ENCODE data around the gene ADARB1. TPM values are rescaled to one million over a fixed set of nuclear protein-coding genes. Genes with fewer than 3 reads are reported as not detected.

ADARB1 gene
- total and polyA plus RNA-seq, 8 donors, result 23.8 to 53.4 (median 30.2) TPM

DNA sequence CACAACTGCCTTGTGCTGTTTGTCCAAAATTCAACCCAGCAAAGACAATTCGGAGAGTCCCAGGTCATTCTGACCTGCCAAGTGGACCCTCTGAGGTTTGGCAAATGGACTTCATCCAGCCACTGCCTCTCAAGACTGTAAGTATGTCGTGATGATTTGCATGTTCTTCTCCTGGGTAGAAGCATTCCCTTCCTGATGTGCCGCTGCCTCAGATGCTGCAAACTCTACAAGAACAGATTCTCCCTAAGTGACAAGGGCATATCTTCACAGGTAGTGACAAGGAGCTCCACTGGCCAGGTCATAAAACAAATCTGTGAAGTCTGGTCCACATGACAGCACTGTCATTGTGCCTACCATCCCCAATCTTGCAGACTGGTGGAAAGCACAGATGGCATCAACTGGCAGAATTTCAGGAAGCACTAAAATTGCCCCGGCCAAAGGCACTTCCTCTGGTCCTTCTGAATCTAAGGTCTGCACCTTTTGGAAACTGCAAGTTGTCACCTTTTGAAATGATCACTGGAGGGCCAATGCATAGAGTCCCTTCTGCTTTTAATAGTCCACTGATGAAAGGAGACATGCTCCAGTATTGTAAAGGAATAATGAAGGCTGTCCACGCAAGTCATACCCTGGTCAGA is 185.9 kb downstream of the ADARB1 start:
- peaks cover 0 to 28% of the 10 kb centered on the region in 2 donors for H3K36me3 ChIP-seq
- TF ChIP-seq, protein P1, sequence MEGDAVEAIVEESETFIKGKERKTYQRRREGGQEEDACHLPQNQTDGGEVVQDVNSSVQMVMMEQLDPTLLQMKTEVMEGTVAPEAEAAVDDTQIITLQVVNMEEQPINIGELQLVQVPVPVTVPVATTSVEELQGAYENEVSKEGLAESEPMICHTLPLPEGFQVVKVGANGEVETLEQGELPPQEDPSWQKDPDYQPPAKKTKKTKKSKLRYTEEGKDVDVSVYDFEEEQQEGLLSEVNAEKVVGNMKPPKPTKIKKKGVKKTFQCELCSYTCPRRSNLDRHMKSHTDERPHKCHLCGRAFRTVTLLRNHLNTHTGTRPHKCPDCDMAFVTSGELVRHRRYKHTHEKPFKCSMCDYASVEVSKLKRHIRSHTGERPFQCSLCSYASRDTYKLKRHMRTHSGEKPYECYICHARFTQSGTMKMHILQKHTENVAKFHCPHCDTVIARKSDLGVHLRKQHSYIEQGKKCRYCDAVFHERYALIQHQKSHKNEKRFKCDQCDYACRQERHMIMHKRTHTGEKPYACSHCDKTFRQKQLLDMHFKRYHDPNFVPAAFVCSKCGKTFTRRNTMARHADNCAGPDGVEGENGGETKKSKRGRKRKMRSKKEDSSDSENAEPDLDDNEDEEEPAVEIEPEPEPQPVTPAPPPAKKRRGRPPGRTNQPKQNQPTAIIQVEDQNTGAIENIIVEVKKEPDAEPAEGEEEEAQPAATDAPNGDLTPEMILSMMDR (IDR thresholded peaks at IDR 0.05), result no peak
- intact Hi-C loops (cut with DNase I), result loop anchor here in 1 of 2 donors (10.0 kb wide), 1 partner anchor 76 kb away; no protein-coding TSS in a partner anchor
- no peak for DNase-seq
- ATAC-seq, result no peak
- no peaks in the 10 kb centered on the region for H3K4me1 ChIP-seq
- no peak overlapping the region for H3K4me3 ChIP-seq
- H3K9me3 ChIP-seq, result no peaks in the 10 kb centered on the region
- H3K27me3 ChIP-seq, result peaks cover 0 to 34% of the 10 kb centered on the region in 2 donors
- no peak overlapping the region for H3K27ac ChIP-seq

DNA sequence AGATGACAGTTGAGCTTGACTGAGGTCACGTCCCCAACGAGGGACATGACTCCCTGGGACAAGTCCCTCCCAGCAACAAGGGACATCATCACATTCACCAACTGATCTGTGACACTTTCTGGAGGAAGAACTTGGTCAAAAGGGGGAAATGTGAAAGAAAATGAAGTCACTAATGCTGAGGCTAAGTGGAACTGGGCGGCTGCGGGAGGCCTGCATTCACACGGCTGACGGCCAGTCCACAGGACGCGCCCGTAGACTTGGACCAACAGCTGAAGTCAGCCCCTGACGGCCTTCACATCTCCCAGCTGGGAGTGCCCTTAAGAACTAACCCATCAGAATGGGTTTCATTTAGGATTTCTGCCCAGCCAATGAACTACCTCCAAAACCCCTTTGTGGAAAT is 186.7 kb downstream of the ADARB1 start:
- no peak for ATAC-seq

DNA sequence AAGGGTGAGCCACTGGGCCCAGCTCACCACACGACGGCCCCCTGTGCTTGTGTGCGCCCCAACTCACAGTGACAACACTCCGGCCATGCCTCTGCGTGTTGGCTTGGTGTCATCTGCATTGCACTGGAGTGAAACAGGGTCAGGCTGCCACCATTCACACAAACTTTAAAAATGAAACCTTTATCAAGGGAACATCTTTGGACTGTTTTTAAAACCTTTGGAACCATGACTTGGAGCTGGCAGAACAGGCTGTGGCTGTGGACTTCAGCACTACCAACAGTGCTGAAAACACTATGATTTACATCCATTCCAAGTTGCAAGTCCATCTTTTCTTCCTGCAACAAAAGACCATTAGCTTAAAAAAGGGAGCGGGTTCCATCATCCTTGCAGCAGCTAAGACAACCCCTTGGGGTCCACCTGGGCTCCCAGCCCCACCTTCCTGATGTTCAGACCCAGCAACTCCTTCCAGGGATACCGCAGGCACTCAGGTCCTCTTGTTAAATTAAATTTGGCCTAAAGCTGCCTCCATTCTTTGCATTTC is 187.7 kb downstream of the ADARB1 start:
- TF ChIP-seq, protein P1 (IDR thresholded peaks at IDR 0.05), result no peak
- H3K27ac ChIP-seq, result no peak overlapping the region
- no peaks in the 10 kb centered on the region for H3K4me1 ChIP-seq
- ATAC-seq (no peak), DNase-seq (no peak)
- no peak overlapping the region for H3K4me3 ChIP-seq
- H3K27me3 ChIP-seq, result peaks cover 0 to 17% of the 10 kb centered on the region in 2 donors
- no peaks in the 10 kb centered on the region for H3K9me3 ChIP-seq
- H3K36me3 ChIP-seq, result peaks cover 0 to 46% of the 10 kb centered on the region in 2 donors
- intact Hi-C loops (cut with DNase I), result loop anchor here in 1 of 2 donors (10.0 kb wide), 1 partner anchor 77 kb away; no protein-coding TSS in a partner anchor

More for the DNA sequence above, 186.7 kb downstream of the ADARB1 start:
- Histone ChIP-seq H3K36me3 (peaks cover 0 to 36% of the 10 kb centered on the region in 2 donors), H3K4me1 (no peaks in the 10 kb centered on the region), H3K9me3 (no peaks in the 10 kb centered on the region), H3K27ac (no peak overlapping the region), H3K4me3 (no peak overlapping the region), H3K27me3 (peaks cover 0 to 27% of the 10 kb centered on the region in 2 donors)
- TF ChIP-seq, protein P1 (IDR thresholded peaks at IDR 0.05), result no peak
- intact Hi-C loops (cut with DNase I), result loop anchor here in 1 of 2 donors (10.0 kb wide), 1 partner anchor 76 kb away; no protein-coding TSS in a partner anchor
- DNase-seq, result peak in 1 of 4 donors; percentile 12

DNA sequence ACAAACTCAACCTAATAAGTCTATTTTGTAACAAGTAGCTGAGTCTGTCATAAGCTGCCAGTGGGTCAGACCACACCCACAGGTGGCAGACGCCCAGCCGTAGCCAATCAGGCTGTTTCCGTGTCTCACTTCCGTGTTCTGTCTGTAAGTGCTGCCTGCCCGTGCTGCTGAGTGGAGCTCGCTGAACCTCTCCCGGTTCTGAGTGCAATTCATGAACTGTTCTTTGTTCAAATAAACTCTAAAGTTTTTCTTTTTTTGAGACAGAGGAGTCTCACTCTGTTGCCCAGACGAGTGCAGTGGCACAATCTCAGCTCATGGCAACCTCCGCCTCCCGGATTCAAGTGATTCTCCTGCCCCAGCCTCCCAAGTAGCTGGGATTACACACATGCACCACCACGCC is 188.2 kb downstream of the ADARB1 start:
- Histone ChIP-seq H3K4me1 (no peaks in the 10 kb centered on the region), H3K36me3 (peaks cover 0 to 51% of the 10 kb centered on the region in 2 donors), H3K9me3 (no peaks in the 10 kb centered on the region), H3K27ac (no peak overlapping the region), H3K27me3 (peaks cover 0 to 12% of the 10 kb centered on the region in 2 donors), H3K4me3 (no peak overlapping the region)
- peak; percentile 17 for ATAC-seq
- TF ChIP-seq, protein P1 (IDR thresholded peaks at IDR 0.05), result no peak
- intact Hi-C loops (cut with DNase I), result loop anchor here in 1 of 2 donors (10.0 kb wide), 1 partner anchor 78 kb away; no protein-coding TSS in a partner anchor
- peak in 2 of 4 donors; percentile 28 to 73 for DNase-seq

DNA sequence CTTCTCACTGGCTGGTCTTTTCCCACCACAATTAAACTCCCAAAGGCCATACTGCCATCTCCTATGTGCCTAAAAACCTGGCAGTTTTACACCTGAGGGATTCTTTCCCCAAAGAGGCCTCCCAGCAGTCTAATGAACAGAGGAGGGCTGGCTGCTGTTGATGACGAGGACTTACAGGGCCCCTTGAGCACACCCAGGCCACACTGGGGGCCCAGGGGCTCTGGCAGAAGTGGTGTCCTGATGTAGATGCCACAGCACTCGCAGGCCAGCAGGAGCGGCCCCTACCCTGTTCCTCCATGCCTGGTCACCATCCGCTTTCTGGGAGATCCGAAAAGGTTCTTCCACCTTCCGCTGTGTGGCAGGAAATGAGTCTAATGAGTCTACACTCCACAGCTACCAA is 189.2 kb downstream of the ADARB1 start:
- no peaks in the 10 kb centered on the region for H3K4me1 ChIP-seq
- peak in 1 of 4 donors; percentile 6 for DNase-seq
- no peak overlapping the region for H3K27ac ChIP-seq
- H3K36me3 ChIP-seq, result peaks cover 0 to 56% of the 10 kb centered on the region in 2 donors
- intact Hi-C loops (cut with DNase I), result loop anchor here in 1 of 2 donors (10.0 kb wide), 1 partner anchor 79 kb away; no protein-coding TSS in a partner anchor
- H3K4me3 ChIP-seq, result no peak overlapping the region
- no peak for ATAC-seq
- TF ChIP-seq, protein P1 (IDR thresholded peaks at IDR 0.05), result no peak
- H3K9me3 ChIP-seq, result no peaks in the 10 kb centered on the region
- peaks cover 0 to 3% of the 10 kb centered on the region in 2 donors for H3K27me3 ChIP-seq

Data from left lung (tissue), 10 donors.